Activated CD4-positive, alpha-beta memory T cell treated with anti-CD3 and anti-CD28 coated beads for 36 hours (primary cell): Measurements from ENCODE around the gene MGAT5B. TPM values are rescaled to one million over a fixed set of nuclear protein-coding genes. Genes with fewer than 3 reads are reported as not detected.

ENCODE experiments used
- CTCF ChIA-PET: fragments of 350-600 bp; sonication (Branson Sonifier 250); formaldehyde crosslinking; loops from one replicate; lab custom pipeline; 2021; ENCODE audit warnings: antibody characterized with exemption, inconsistent platforms; lab: Charles Lee
- POLR2A ChIA-PET: fragments of 350-600 bp; sonication (Branson Sonifier 250); formaldehyde crosslinking; loops from one replicate; lab custom pipeline; 2021; ENCODE audit warnings: antibody characterized with exemption; lab: Charles Lee
- DNase-seq: peaks from one replicate; pipeline ENCODE4 v3.0.0-alpha.2; 2020
- H3K27ac Mint-ChIP-seq: one replicate; pipeline ENCODE4 v1.8.0; 2021; ENCODE audit warnings: mixed read lengths
- H3K27me3 Mint-ChIP-seq: one replicate; pipeline ENCODE4 v1.8.0; 2021; ENCODE audit warnings: mixed read lengths
- H3K36me3 Mint-ChIP-seq: one replicate; pipeline ENCODE4 v1.8.0; 2021; ENCODE audit warnings: mixed read lengths
- H3K4me1 Mint-ChIP-seq: one replicate; pipeline ENCODE4 v1.8.0; 2021; ENCODE audit warnings: low read depth, mixed read lengths
- H3K4me3 Mint-ChIP-seq: one replicate; pipeline ENCODE4 v1.8.0; 2021; ENCODE audit warnings: mild to moderate bottlenecking, mixed read lengths
- H3K9me3 Mint-ChIP-seq: one replicate; pipeline ENCODE4 v1.8.0; 2021; ENCODE audit warnings: mixed read lengths
- intact Hi-C: fragments of 100-400 bp; cut with micrococcal nuclease; formaldehyde crosslinking; loops from one replicate; pipeline ENCODE4 v1.15.1; 2023
- total RNA-seq, 2 experiments: library from RNA; stranded (reverse); gene quantifications; one replicate each; pipeline ENCODE4 v1.2.3, GENCODE V29; 2021

MGAT5B gene
- total RNA-seq, 2 experiments from 2014 or later = 0.38 TPM; not detected in 1

DNA sequence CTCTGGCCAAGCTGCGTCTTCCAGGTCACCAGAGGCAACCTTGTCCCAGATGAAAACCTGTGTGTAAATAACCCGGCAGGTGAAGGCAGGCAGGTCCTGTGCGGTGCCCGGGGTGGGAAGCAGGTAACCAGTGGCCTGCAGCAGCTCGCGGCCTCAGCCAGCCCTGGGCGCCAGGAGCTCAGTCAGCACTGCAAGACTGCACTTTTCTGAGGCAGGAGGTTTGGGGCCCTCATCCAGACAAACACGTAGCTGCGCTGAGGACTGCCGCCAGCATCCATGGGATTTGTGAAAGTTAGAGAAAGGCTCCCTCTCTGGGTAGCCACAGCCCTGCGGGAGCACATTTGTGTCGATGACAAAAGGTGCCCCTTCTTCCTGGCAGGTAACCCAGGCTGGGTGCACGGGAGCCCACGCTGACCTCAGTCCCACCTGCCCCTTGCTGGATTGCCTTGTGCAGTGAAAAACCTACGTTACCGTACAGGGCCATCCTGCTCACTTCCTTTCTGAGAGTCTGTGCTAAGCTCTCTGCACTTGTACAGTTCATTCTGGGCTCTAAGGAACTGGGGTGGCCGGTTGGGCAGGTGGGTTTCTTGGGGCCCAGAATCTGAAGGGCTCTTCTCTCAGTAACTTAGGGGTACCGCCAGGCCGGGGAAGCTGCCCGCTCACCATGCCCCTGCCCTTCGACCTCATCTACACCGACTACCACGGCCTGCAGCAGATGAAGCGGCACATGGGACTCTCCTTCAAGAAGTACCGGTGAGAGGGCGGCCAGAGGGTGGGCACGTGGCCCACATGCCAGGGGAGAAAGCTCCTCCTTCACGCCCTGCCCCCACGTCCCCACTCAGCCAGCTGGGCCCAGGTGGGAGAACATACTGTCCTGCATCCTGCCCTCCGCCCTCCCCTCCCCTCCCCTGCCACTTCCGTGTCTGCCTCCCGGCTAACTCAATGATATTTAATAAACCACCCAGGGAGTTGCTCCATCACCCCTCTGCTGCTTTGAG, 56.4 kb downstream of the MGAT5B start:
- intact Hi-C loops = no loop called here
- H3K4me3 Mint-ChIP-seq = no peak overlapping the region
- no peaks in the 10 kb centered on the region for H3K4me1 Mint-ChIP-seq
- POLR2A ChIA-PET = no interaction called here
- H3K27me3 Mint-ChIP-seq = no peaks in the 10 kb centered on the region
- DNase-seq = no peak
- H3K9me3 Mint-ChIP-seq = no peaks in the 10 kb centered on the region
- H3K27ac Mint-ChIP-seq = no peak overlapping the region
- CTCF ChIA-PET = interaction anchor here (0.5 kb wide), 1 partner anchor 134 kb away, joined by 3 read pairs; no protein-coding TSS in a partner anchor
- H3K36me3 Mint-ChIP-seq = no peaks in the 10 kb centered on the region

DNA sequence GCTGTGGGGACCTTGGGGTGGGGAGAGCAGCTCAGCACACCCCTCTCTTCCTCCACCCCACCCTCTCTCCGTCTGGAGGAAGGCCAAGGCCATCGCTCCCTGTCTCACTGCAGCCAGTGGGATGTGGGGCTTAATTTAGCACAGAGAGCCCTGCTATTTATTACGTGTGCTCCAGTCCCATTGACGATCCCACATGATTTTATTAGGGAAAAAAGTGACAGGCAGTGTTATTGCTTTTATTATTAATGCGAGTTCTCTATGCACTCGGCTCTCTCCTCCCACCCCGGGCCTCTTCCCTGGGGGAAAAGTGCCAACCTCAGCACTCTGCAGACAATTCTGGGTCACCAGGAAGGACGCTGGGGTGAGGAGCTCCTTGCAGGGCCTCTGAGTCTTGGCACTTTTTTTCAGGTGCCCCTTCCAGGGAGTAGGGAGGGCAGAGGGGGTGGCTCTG, 57.3 kb downstream of the MGAT5B start:
- H3K36me3 Mint-ChIP-seq = no peaks in the 10 kb centered on the region
- intact Hi-C loops = no loop called here
- H3K27me3 Mint-ChIP-seq = no peaks in the 10 kb centered on the region
- ChIA-PET CTCF (interaction anchor here (0.5 kb wide), 1 partner anchor 133 kb away, joined by 3 read pairs; no protein-coding TSS in a partner anchor), POLR2A (no interaction called here)
- no peak for DNase-seq
- H3K4me3 Mint-ChIP-seq = no peak overlapping the region
- H3K9me3 Mint-ChIP-seq = no peaks in the 10 kb centered on the region
- H3K27ac Mint-ChIP-seq = no peak overlapping the region
- H3K4me1 Mint-ChIP-seq = no peaks in the 10 kb centered on the region

- Mint-ChIP-seq H3K27ac (no peak overlapping the region), H3K4me1 (no peaks in the 10 kb centered on the region), H3K27me3 (no peaks in the 10 kb centered on the region), H3K9me3 (no peaks in the 10 kb centered on the region), H3K36me3 (no peaks in the 10 kb centered on the region), H3K4me3 (no peak overlapping the region)
- intact Hi-C loops = no loop called here
- ChIA-PET CTCF (no interaction called here), POLR2A (no interaction called here)
- DNase-seq = no peak
These were observed 58.1 kb downstream of the MGAT5B start for GRCh38 chr17:76926237-76926866.

- H3K9me3 Mint-ChIP-seq = no peaks in the 10 kb centered on the region
- no peaks in the 10 kb centered on the region for H3K4me1 Mint-ChIP-seq
- no peak overlapping the region for H3K4me3 Mint-ChIP-seq
- H3K36me3 Mint-ChIP-seq = no peaks in the 10 kb centered on the region
- H3K27me3 Mint-ChIP-seq = no peaks in the 10 kb centered on the region
- CTCF ChIA-PET = no interaction called here
- no peak overlapping the region for H3K27ac Mint-ChIP-seq
- POLR2A ChIA-PET = interaction anchor here (0.6 kb wide), 1 partner anchor 192 kb away, joined by 3 read pairs; no protein-coding TSS in a partner anchor
- intact Hi-C loops = no loop called here
- DNase-seq = no peak
These were observed 59.4 kb downstream of the MGAT5B start for GRCh38 chr17:76927577-76927976.

- DNase-seq = no peak
- Mint-ChIP-seq H3K27ac (no peak overlapping the region), H3K4me3 (no peak overlapping the region), H3K27me3 (no peaks in the 10 kb centered on the region), H3K36me3 (no peaks in the 10 kb centered on the region), H3K9me3 (no peaks in the 10 kb centered on the region), H3K4me1 (no peaks in the 10 kb centered on the region)
- ChIA-PET CTCF (interaction anchor here (0.6 kb wide), 1 partner anchor 132 kb away, joined by 3 read pairs; no protein-coding TSS in a partner anchor), POLR2A (no interaction called here)
- intact Hi-C loops = no loop called here
These were observed 59.8 kb downstream of the MGAT5B start for GRCh38 chr17:76927982-76928381.

DNA sequence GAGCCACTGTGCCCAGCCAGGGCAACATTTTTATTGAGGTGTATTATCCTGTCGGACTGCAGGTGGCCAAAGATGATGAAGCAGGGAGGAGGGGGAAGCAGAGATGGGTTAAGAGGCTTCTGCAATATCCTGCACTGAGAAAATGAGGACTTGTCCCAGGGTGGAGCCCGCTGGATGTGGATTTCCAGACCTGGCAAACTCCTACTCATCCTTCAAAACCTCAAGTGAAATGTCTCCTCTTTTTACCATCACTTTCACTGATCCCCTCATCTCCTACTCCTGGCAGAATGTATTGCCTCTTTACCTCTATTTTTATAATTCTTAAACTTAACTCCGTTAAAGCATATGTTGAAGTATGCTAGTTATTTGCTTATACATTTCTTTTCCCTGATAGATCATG, 60.9 kb downstream of the MGAT5B start:
- Mint-ChIP-seq H3K4me1 (no peaks in the 10 kb centered on the region), H3K9me3 (no peaks in the 10 kb centered on the region), H3K4me3 (no peak overlapping the region), H3K36me3 (no peaks in the 10 kb centered on the region), H3K27ac (no peak overlapping the region), H3K27me3 (no peaks in the 10 kb centered on the region)
- intact Hi-C loops = no loop called here
- CTCF ChIA-PET = no interaction called here
- no peak for DNase-seq
- POLR2A ChIA-PET = no interaction called here

GRCh38 chr17:76929601-76930000, 61.4 kb downstream of the MGAT5B start:
- intact Hi-C loops = no loop called here
- Mint-ChIP-seq H3K4me1 (no peaks in the 10 kb centered on the region), H3K27ac (no peak overlapping the region), H3K4me3 (no peak overlapping the region), H3K9me3 (no peaks in the 10 kb centered on the region), H3K27me3 (no peaks in the 10 kb centered on the region), H3K36me3 (no peaks in the 10 kb centered on the region)
- POLR2A ChIA-PET = no interaction called here
- no peak for DNase-seq
- CTCF ChIA-PET = interaction anchor here (1.0 kb wide), 1 partner anchor 127 kb away, joined by 3 read pairs; no protein-coding TSS in a partner anchor

GRCh38 chr17:76930107-76930506, 61.9 kb downstream of the MGAT5B start:
- Mint-ChIP-seq H3K4me1 (no peaks in the 10 kb centered on the region), H3K36me3 (no peaks in the 10 kb centered on the region), H3K27ac (no peak overlapping the region), H3K27me3 (no peaks in the 10 kb centered on the region), H3K9me3 (no peaks in the 10 kb centered on the region), H3K4me3 (no peak overlapping the region)
- ChIA-PET POLR2A (no interaction called here), CTCF (interaction anchor here (1.0 kb wide), 1 partner anchor 126 kb away, joined by 3 read pairs; no protein-coding TSS in a partner anchor)
- DNase-seq = no peak
- intact Hi-C loops = no loop called here

- no peak overlapping the region for H3K4me3 Mint-ChIP-seq
- H3K36me3 Mint-ChIP-seq = no peaks in the 10 kb centered on the region
- ChIA-PET POLR2A (no interaction called here), CTCF (no interaction called here)
- H3K27me3 Mint-ChIP-seq = peaks cover 2% of the 10 kb centered on the region
- intact Hi-C loops = no loop called here
- no peaks in the 10 kb centered on the region for H3K4me1 Mint-ChIP-seq
- DNase-seq = no peak
- no peak overlapping the region for H3K27ac Mint-ChIP-seq
- no peaks in the 10 kb centered on the region for H3K9me3 Mint-ChIP-seq
These were observed 64.5 kb downstream of the MGAT5B start for GRCh38 chr17:76932402-76933333.

DNA sequence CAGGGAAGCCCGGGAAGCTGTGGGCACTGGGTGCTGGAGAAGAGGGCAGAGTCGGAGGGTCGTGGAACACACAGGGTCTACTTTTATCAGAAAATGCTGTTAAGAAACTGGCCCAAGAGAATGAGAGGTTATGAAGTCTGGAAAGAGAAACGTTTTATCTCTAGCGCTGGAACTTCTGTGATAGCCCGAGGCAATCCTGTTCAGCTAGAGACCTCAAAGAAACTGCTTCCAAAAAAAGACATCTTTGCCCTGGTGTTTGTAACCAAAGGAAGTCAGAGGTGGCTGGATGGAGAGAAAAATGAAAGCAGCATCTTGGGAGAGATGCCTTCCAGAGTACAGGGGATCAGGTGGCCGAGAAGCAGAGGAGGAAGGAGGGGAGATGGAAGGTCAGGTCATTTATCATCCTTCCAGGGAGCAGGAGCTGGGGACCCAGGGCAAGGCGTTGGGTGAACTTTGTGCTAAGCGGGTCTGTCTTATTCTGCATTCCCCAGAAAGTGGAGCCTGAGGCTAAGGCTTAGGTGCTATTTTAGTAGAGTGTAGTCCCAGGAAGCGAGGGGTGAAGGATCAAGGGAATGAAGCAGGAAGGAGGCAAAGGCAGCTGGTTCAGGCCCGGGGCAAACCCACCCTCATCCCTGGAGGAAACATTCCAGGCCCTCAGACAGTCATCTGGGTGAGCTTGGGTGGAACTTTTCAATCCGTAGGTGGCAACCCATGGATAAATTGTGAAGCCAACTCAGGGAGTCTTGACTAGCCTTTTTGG, 66.5 kb downstream of the MGAT5B start:
- Mint-ChIP-seq H3K36me3 (no peaks in the 10 kb centered on the region), H3K4me1 (no peaks in the 10 kb centered on the region), H3K4me3 (no peak overlapping the region), H3K9me3 (no peaks in the 10 kb centered on the region), H3K27me3 (peaks cover 2% of the 10 kb centered on the region), H3K27ac (no peak overlapping the region)
- ChIA-PET CTCF (no interaction called here), POLR2A (no interaction called here)
- DNase-seq = no peak
- intact Hi-C loops = no loop called here

- intact Hi-C loops = no loop called here
- ChIA-PET CTCF (no interaction called here), POLR2A (no interaction called here)
- no peaks in the 10 kb centered on the region for H3K9me3 Mint-ChIP-seq
- no peak overlapping the region for H3K27ac Mint-ChIP-seq
- DNase-seq = no peak
- peaks cover 2% of the 10 kb centered on the region for H3K27me3 Mint-ChIP-seq
- no peaks in the 10 kb centered on the region for H3K4me1 Mint-ChIP-seq
- H3K36me3 Mint-ChIP-seq = no peaks in the 10 kb centered on the region
- H3K4me3 Mint-ChIP-seq = no peak overlapping the region
These were observed 67.1 kb downstream of the MGAT5B start for GRCh38 chr17:76935331-76935730.
